ENCODE data around the gene MEIOB.

DNA sequence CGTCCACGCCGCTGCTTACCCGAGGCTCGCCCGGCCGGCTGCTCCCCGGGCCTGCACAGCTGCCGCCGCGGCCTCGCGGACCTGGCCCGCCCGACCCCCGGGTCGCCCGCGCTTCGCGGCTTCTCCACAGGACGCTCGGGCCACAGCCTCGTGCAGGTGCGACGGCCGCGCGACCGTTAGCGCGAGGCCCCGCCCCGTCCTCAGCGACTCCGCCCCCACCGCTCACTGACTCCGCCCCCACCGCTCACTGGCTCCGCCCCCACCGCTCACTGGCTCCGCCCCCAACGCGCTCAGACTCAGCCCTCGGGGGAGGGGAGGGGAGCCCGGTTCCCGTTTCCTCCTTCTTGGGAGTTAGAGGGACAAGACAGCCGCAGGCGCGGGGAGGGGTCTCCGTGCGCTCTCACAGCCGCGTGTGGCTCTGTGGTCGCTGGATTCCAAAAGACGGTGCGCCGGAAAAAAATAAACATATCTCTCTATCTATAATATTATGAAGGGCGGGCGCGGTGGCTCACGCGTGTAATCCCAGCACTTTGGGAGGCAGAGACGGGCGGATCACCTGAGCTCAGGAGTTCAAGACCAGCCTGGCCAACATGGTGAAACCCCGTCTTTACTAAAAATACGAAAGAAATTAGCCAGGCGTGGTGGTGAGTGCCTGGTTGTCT is at the start of gene MEIOB:
- TF ChIP-seq, protein P1, sequence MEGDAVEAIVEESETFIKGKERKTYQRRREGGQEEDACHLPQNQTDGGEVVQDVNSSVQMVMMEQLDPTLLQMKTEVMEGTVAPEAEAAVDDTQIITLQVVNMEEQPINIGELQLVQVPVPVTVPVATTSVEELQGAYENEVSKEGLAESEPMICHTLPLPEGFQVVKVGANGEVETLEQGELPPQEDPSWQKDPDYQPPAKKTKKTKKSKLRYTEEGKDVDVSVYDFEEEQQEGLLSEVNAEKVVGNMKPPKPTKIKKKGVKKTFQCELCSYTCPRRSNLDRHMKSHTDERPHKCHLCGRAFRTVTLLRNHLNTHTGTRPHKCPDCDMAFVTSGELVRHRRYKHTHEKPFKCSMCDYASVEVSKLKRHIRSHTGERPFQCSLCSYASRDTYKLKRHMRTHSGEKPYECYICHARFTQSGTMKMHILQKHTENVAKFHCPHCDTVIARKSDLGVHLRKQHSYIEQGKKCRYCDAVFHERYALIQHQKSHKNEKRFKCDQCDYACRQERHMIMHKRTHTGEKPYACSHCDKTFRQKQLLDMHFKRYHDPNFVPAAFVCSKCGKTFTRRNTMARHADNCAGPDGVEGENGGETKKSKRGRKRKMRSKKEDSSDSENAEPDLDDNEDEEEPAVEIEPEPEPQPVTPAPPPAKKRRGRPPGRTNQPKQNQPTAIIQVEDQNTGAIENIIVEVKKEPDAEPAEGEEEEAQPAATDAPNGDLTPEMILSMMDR (IDR thresholded peaks at IDR 0.05) = no peak
- TF ChIP-seq EZH2 (IDR thresholded peaks at IDR 0.05) (peak; percentile 61), EZH2phosphoT487 (IDR thresholded peaks at IDR 0.05) (peak; percentile 45)
